ENCODE results near the gene POLR3F. TPM values are rescaled to one million over a fixed set of nuclear protein-coding genes. Genes with fewer than 3 reads are reported as not detected.
A peak's percentile ranks its signal among the peaks of the same experiment; 100 is the strongest.

The POLR3F gene
- total and polyA plus RNA-seq, 4 donors = 2.5 to 9.8 (median 3.2) TPM

GRCh38 chr20:18430172-18430826 is 36.9 kb upstream of the POLR3F start:
- Histone ChIP-seq H3K4me3 (ENCODE audit: low read depth in 1 of 3, low read length in 3 of 3) (no peak overlapping the region), H3K4me1 (ENCODE audit: control insufficient read depth in 4 of 4, insufficient read depth in 4 of 4, low read length in 3 of 4) (peaks cover 5 to 12% (median 6%) of the 10 kb centered on the region in 4 donors), H3K9ac (ENCODE audit: low read depth in 1 of 2, low read length in 2 of 2) (no peak overlapping the region), H3K36me3 (ENCODE audit: control insufficient read depth in 4 of 4, insufficient read depth in 3 of 4, low read depth in 1 of 4, low read length in 3 of 4) (peaks cover 0 to 2% (median 0%) of the 10 kb centered on the region in 4 donors), H3K27ac (ENCODE audit: low read depth in 1 of 2, low read length in 2 of 2) (no peak overlapping the region), H3K27me3 (ENCODE audit: control insufficient read depth in 4 of 4, insufficient read depth in 4 of 4, low read length in 3 of 4) (no peaks in the 10 kb centered on the region), H3K9me3 (ENCODE audit: control insufficient read depth in 4 of 4, low read length in 3 of 4) (no peaks in the 10 kb centered on the region)
- no peak for DNase-seq (ENCODE audit: low spot score)
- TF ChIP-seq, protein P1, sequence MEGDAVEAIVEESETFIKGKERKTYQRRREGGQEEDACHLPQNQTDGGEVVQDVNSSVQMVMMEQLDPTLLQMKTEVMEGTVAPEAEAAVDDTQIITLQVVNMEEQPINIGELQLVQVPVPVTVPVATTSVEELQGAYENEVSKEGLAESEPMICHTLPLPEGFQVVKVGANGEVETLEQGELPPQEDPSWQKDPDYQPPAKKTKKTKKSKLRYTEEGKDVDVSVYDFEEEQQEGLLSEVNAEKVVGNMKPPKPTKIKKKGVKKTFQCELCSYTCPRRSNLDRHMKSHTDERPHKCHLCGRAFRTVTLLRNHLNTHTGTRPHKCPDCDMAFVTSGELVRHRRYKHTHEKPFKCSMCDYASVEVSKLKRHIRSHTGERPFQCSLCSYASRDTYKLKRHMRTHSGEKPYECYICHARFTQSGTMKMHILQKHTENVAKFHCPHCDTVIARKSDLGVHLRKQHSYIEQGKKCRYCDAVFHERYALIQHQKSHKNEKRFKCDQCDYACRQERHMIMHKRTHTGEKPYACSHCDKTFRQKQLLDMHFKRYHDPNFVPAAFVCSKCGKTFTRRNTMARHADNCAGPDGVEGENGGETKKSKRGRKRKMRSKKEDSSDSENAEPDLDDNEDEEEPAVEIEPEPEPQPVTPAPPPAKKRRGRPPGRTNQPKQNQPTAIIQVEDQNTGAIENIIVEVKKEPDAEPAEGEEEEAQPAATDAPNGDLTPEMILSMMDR (IDR thresholded peaks at IDR 0.05; ENCODE audit: low read depth, low read length, missing input control) = no peak
- TF ChIP-seq FOXA2 (IDR thresholded peaks at IDR 0.05) = no peak
- 91% methylated on average over 9 of the region's 9 CpGs for WGBS

DNA sequence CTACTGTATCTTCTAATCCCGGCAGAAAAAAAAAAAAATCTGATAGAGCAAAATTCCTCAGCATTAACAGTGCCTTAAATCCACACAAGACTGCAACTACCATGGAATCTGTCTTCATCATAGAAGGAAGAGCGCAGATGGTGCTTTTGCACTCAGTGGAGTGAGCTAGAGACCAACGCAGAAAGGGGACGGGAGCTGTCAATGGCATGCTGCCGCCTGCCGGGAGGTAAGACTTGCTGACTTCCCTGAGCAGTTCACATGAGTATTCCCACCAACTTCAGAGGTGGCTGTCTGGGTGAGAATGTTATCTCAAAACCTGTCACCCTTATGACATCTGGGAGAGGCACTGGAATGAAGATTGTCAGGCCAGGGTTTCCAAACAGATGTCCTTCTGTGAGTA is 36.0 kb upstream of the POLR3F start:
- H3K4me3 ChIP-seq (ENCODE audit: low read depth in 1 of 3, low read length in 3 of 3) = no peak overlapping the region
- H3K27ac ChIP-seq (ENCODE audit: low read depth in 1 of 2, low read length in 2 of 2) = no peak overlapping the region
- no peak overlapping the region for H3K9ac ChIP-seq (ENCODE audit: low read depth in 1 of 2, low read length in 2 of 2)
- H3K36me3 ChIP-seq (ENCODE audit: control insufficient read depth in 4 of 4, insufficient read depth in 3 of 4, low read depth in 1 of 4, low read length in 3 of 4) = peaks cover 0 to 2% (median 0%) of the 10 kb centered on the region in 4 donors
- no peaks in the 10 kb centered on the region for H3K9me3 ChIP-seq (ENCODE audit: control insufficient read depth in 4 of 4, low read length in 3 of 4)
- TF ChIP-seq ATF3 (IDR thresholded peaks at IDR 0.05) (no peak), RAD21 (IDR thresholded peaks at IDR 0.05) (peak in 1 of 2 donors; percentile 29)
- 85% methylated on average over 6 of the region's 6 CpGs for WGBS
- no peak for DNase-seq (ENCODE audit: low spot score)
- no peaks in the 10 kb centered on the region for H3K27me3 ChIP-seq (ENCODE audit: control insufficient read depth in 4 of 4, insufficient read depth in 4 of 4, low read length in 3 of 4)
- peaks cover 5 to 12% (median 6%) of the 10 kb centered on the region in 4 donors for H3K4me1 ChIP-seq (ENCODE audit: control insufficient read depth in 4 of 4, insufficient read depth in 4 of 4, low read length in 3 of 4)

DNA sequence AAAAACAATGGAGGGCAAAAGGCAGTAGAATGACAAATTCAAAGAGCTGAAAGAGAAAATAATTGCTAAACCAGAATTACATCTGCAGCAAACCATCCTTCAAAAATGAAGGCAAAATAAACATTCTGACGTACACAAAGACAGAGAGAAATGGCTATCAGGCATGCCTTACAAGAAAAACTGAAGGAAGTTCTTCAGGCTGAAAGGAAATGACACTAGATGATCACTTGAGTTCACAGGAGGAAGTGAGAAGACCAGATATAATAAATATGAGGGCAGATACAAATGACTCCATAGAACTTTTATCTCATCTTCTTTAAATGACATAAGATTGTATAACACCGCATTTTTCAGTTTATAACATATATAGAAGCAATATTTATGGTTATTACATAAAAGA is 30.3 kb upstream of the POLR3F start:
- Histone ChIP-seq H3K36me3 (ENCODE audit: control insufficient read depth in 4 of 4, insufficient read depth in 3 of 4, low read depth in 1 of 4, low read length in 3 of 4) (peaks cover 0 to 2% (median 0%) of the 10 kb centered on the region in 4 donors), H3K9ac (ENCODE audit: low read depth in 1 of 2, low read length in 2 of 2) (no peak overlapping the region), H3K4me1 (ENCODE audit: control insufficient read depth in 4 of 4, insufficient read depth in 4 of 4, low read length in 3 of 4) (no peaks in the 10 kb centered on the region), H3K4me3 (ENCODE audit: low read depth in 1 of 3, low read length in 3 of 3) (no peak overlapping the region), H3K27ac (ENCODE audit: low read depth in 1 of 2, low read length in 2 of 2) (no peak overlapping the region), H3K9me3 (ENCODE audit: control insufficient read depth in 4 of 4, low read length in 3 of 4) (no peaks in the 10 kb centered on the region), H3K27me3 (ENCODE audit: control insufficient read depth in 4 of 4, insufficient read depth in 4 of 4, low read length in 3 of 4) (no peaks in the 10 kb centered on the region)
- TF ChIP-seq RAD21 (IDR thresholded peaks at IDR 0.05) (no peak), JUND (IDR thresholded peaks at IDR 0.05) (no peak), NR2F2 (IDR thresholded peaks at IDR 0.05) (no peak), REST (IDR thresholded peaks at IDR 0.05) (no peak), FOXA2 (IDR thresholded peaks at IDR 0.05) (no peak), ATF3 (IDR thresholded peaks at IDR 0.05) (no peak), FOXA1 (IDR thresholded peaks at IDR 0.05) (no peak), HNF4A (conservative IDR thresholded peaks at IDR 0.05) (no peak), TAF1 (conservative IDR thresholded peaks at IDR 0.05) (no peak), YY1 (IDR thresholded peaks at IDR 0.05) (no peak), EGR1 (IDR thresholded peaks at IDR 0.05; ENCODE audit: low read depth in 2 of 2) (no peak), RXRA (IDR thresholded peaks at IDR 0.05) (no peak), ZBTB33 (IDR thresholded peaks at IDR 0.05) (no peak)
- TF ChIP-seq, protein P2, sequence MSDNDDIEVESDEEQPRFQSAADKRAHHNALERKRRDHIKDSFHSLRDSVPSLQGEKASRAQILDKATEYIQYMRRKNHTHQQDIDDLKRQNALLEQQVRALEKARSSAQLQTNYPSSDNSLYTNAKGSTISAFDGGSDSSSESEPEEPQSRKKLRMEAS (IDR thresholded peaks at IDR 0.05) = no peak
- TF ChIP-seq, protein P1 (IDR thresholded peaks at IDR 0.05; ENCODE audit: low read depth, low read length, missing input control) = no peak
- DNase-seq (ENCODE audit: low spot score) = no peak
- WGBS = 77% methylated on average over 2 of the region's 2 CpGs

Data from liver (tissue), 9 donors.